Psoas muscle (tissue), 8 donors: Measurements from ENCODE around the gene FLT3LG. TPM values are rescaled to one million over a fixed set of nuclear protein-coding genes. Genes with fewer than 3 reads are reported as not detected.
"Not testable (repeated sequence)": the region's sequence is repeated elsewhere in the genome, so short reads cannot be mapped to it uniquely, and the experiment has no call there.

Source experiments
- ATAC-seq, 4 donors: fragments of 200-7000 bp; cut with Tn5 transposase; one replicate each; pipeline ENCODE4 v1.9.1; 2020; ENCODE audit warnings: moderate library complexity in 3 of 4, mild to moderate bottlenecking in 2 of 4
- DNase-seq, 2 donors: peaks; one replicate each; pipeline ENCODE4 v3.0.0-alpha.2; 2020
- H3K27ac ChIP-seq: fragments of 200-600 bp; one replicate; pipeline ENCODE4 v1.8.0; 2022
- H3K27me3 ChIP-seq, 3 donors: fragments of 200-600 bp in 1 of 3; one replicate each; pipeline versions ENCODE4 v1.6.1 to v1.8.0; 2013 to 2022; ENCODE audit warnings: low read length in 2 of 3, mild to moderate bottlenecking in 2 of 3, moderate library complexity in 1 of 3; ENCODE audit not compliant: insufficient read depth in 3 of 3
- H3K36me3 ChIP-seq, 2 donors: fragments of 200-600 bp in 1 of 2; one replicate each; pipeline versions ENCODE4 v1.6.1 to v1.8.0; 2013 to 2022; ENCODE audit warnings: low read depth in 1 of 2, mild to moderate bottlenecking in 1 of 2, moderate library complexity in 1 of 2; ENCODE audit not compliant: insufficient read depth in 1 of 2
- H3K4me1 ChIP-seq: fragments of 200-600 bp; one replicate; pipeline ENCODE4 v1.8.0; 2022
- H3K4me3 ChIP-seq: fragments of 200-600 bp; one replicate; pipeline ENCODE4 v1.8.0; 2022; ENCODE audit warnings: mild to moderate bottlenecking
- H3K9me3 ChIP-seq: fragments of 200-600 bp; one replicate; pipeline ENCODE4 v1.8.0; 2022
- CTCF ChIP-seq: fragments of 200-600 bp; IDR thresholded peaks from one replicate; pipeline ENCODE4 v1.8.0; 2022; ENCODE audit warnings: antibody characterized with exemption
- WGBS, 3 donors: extraction: QIAGEN DNeasy Blood & Tissue Kit; methylation state at CpG; one replicate each; pipeline versions ENCODE4 v1.1.6 to v1.1.7; 2013; 5-methylcytosine and 5-hydroxymethylcytosine counted together
- intact Hi-C, 2 donors: fragments of 100-400 bp; cut with DNase I; formaldehyde crosslinking; loops; one replicate each; pipeline versions ENCODE4 v1.11.0 to v1.14.2; 2022
- polyA plus RNA-seq, 3 donors: library from polyadenylated mRNA; stranded (reverse); fragments of 200-250 nt; gene quantifications; one replicate each; pipeline ENCODE4 v1.2.3, GENCODE V29; 2013
- total RNA-seq, 4 donors: library from RNA; stranded (reverse); fragmentation: NEBNext Ultra II Directional in 2 of 4; extraction: Animal tissue kit (Norgen Biotek cat#: 25700) in 2 of 4; gene quantifications; one replicate each; pipeline versions ENCODE4 v1.2.1 to v1.2.4, GENCODE V29; 2021 to 2023
- donor health status: healthy with polysubstance abuse.
- donor health status: DM: no; HTN: no; CAD: no; lungs with moderate emphysema.
- donor health status: Bipolar disorder and iron deficiency.
- donor health status: healthy.
- donor health status: DM: yes; HTN: yes; CAD: no.
- donor health status: DM: no; HTN: no; CAD: no.
- donor health status: DM: no; HTN: no; CAD: no.
- donor health status: DM: yes; HTN: yes; CAD: no.

Gene FLT3LG
- total and polyA plus RNA-seq, 7 donors: 1.9 to 4.5 (median 2.9) TPM

GRCh38 chr19:49456326-49456725, 17.7 kb upstream of the FLT3LG start:
- WGBS, 3 donors: 56 to 70% (median 61%) methylated on average over 5 of the region's 5 CpGs
- DNase-seq (peak in 1 of 2 donors; percentile 56), ATAC-seq (no peak)
- peak overlapping the region; percentile 43 for H3K27ac ChIP-seq
- intact Hi-C loops: no loop called here
- no peaks in the 10 kb centered on the region for H3K27me3 ChIP-seq
- H3K9me3 ChIP-seq: no peaks in the 10 kb centered on the region
- H3K36me3 ChIP-seq: peaks cover 0 to 9% of the 10 kb centered on the region in 2 donors
- no peak for TF ChIP-seq CTCF
- H3K4me1 ChIP-seq: peaks cover 5% of the 10 kb centered on the region
- no peak overlapping the region for H3K4me3 ChIP-seq

GRCh38 chr19:49458567-49458903, 15.5 kb upstream of the FLT3LG start:
- no peak for TF ChIP-seq CTCF
- WGBS, 3 donors: 81 to 92% (median 91%) methylated on average over 5 of the region's 5 CpGs
- intact Hi-C loops: no loop called here
- DNase-seq (no peak), ATAC-seq (no peak)
- no peak overlapping the region for H3K4me3 ChIP-seq
- H3K27ac ChIP-seq: peak overlapping the region; percentile 41
- no peaks in the 10 kb centered on the region for H3K27me3 ChIP-seq
- peaks cover 0 to 9% of the 10 kb centered on the region in 2 donors for H3K36me3 ChIP-seq
- H3K4me1 ChIP-seq: peaks cover 5% of the 10 kb centered on the region
- no peaks in the 10 kb centered on the region for H3K9me3 ChIP-seq

GRCh38 chr19:49459388-49459787, 14.6 kb upstream of the FLT3LG start:
- ATAC-seq (no peak), DNase-seq (no peak)
- H3K36me3 ChIP-seq: peaks cover 0 to 9% of the 10 kb centered on the region in 2 donors
- WGBS, 3 donors: 84 to 90% (median 84%) methylated on average over 12 of the region's 12 CpGs
- intact Hi-C loops: no loop called here
- H3K4me1 ChIP-seq: peaks cover under 1% of the 10 kb centered on the region
- no peaks in the 10 kb centered on the region for H3K27me3 ChIP-seq
- H3K27ac ChIP-seq: no peak overlapping the region
- H3K4me3 ChIP-seq: no peak overlapping the region
- no peak for TF ChIP-seq CTCF
- H3K9me3 ChIP-seq: no peaks in the 10 kb centered on the region

- ATAC-seq, DNase-seq, H3K4me1 ChIP-seq, H3K4me3 ChIP-seq, intact Hi-C loops, H3K9me3 ChIP-seq, H3K27me3 ChIP-seq, H3K27ac ChIP-seq: not testable (repeated sequence)
- peaks cover 0 to 15% of the 10 kb centered on the region in 2 donors for H3K36me3 ChIP-seq
- WGBS, 3 donors: 0% methylated on average over 1 of the region's 1 CpG; no CpG with 5 or more reads in 2 of the 3 donors
Observed at GRCh38 chr19:49461130-49461529, 12.9 kb upstream of the FLT3LG start.

GRCh38 chr19:49461656-49462055, 12.4 kb upstream of the FLT3LG start:
- Histone ChIP-seq H3K27ac (no peak overlapping the region), H3K27me3 (no peaks in the 10 kb centered on the region), H3K9me3 (no peaks in the 10 kb centered on the region), H3K36me3 (peaks cover 0 to 20% of the 10 kb centered on the region in 2 donors), H3K4me1 (no peaks in the 10 kb centered on the region), H3K4me3 (no peak overlapping the region)
- no peak for ATAC-seq
- 97 to 99% (median 98%) methylated on average over 23 to 37 of the region's 37 CpGs for WGBS, 3 donors
- DNase-seq: peak in 1 of 2 donors; percentile 53
- no peak for TF ChIP-seq CTCF
- intact Hi-C loops: no loop called here
